ENCODE results near the gene CCDC152. TPM values are rescaled to one million over a fixed set of nuclear protein-coding genes. Genes with fewer than 3 reads are reported as not detected.
"Not testable (repeated sequence)": the region's sequence is repeated elsewhere in the genome, so short reads cannot be mapped to it uniquely, and the experiment has no call there.

The CCDC152 gene
- 10 to 100 TPM; 18.1 to 19.9 TPM for total RNA-seq

GRCh38 chr5:42756606-42757601, at the start of gene CCDC152:
Gene CCDC152, plus strand, starts transcription at chr5:42756818. Its CDS starts 2,304 bp downstream, at chr5:42759122.
- H3K9me3 Mint-ChIP-seq, result no peaks in the 10 kb centered on the region
- peaks cover 9% of the 10 kb centered on the region for H3K4me1 Mint-ChIP-seq
- peak within 1 kb of the TSS; percentile 90 for H3K4me3 Mint-ChIP-seq
- peak within 1 kb of the TSS; percentile 82 for H3K27ac Mint-ChIP-seq
- peaks cover 2% of the 10 kb centered on the region for H3K36me3 Mint-ChIP-seq
- H3K27me3 Mint-ChIP-seq, result peaks cover 3% of the 10 kb centered on the region
- DNase-seq, result peak; percentile 74

GRCh38 chr5:42715785-42716184, 40.8 kb upstream of the CCDC152 start:
- Mint-ChIP-seq H3K4me1 (peaks cover 12% of the 10 kb centered on the region), H3K9me3 (no peaks in the 10 kb centered on the region), H3K4me3 (no peak overlapping the region), H3K27me3 (peaks cover 25% of the 10 kb centered on the region), H3K27ac (no peak overlapping the region), H3K36me3 (no peaks in the 10 kb centered on the region)
- DNase-seq, result no peak

- peaks cover 26% of the 10 kb centered on the region for H3K27me3 Mint-ChIP-seq
Observed at GRCh38 chr5:42718591-42718990, 38.0 kb upstream of the CCDC152 start.

GRCh38 chr5:42719034-42719433, 37.6 kb upstream of the CCDC152 start:
- no peaks in the 10 kb centered on the region for H3K36me3 Mint-ChIP-seq
- no peak for DNase-seq

More at GRCh38 chr5:42718591-42718990, 38.0 kb upstream of the CCDC152 start:
- H3K4me1 Mint-ChIP-seq, result peaks cover 12% of the 10 kb centered on the region
- no peak for DNase-seq
- H3K27ac Mint-ChIP-seq, result no peak overlapping the region
- H3K36me3 Mint-ChIP-seq, result no peaks in the 10 kb centered on the region
- H3K9me3 Mint-ChIP-seq, result no peaks in the 10 kb centered on the region
- no peak overlapping the region for H3K4me3 Mint-ChIP-seq

GRCh38 chr5:42720251-42720650, 36.4 kb upstream of the CCDC152 start:
- Mint-ChIP-seq H3K36me3 (no peaks in the 10 kb centered on the region), H3K9me3 (no peaks in the 10 kb centered on the region), H3K27me3 (peaks cover 25% of the 10 kb centered on the region), H3K27ac (no peak overlapping the region), H3K4me1 (peaks cover 12% of the 10 kb centered on the region), H3K4me3 (no peak overlapping the region)
- DNase-seq, result no peak

More at GRCh38 chr5:42719034-42719433, 37.6 kb upstream of the CCDC152 start:
- peaks cover 12% of the 10 kb centered on the region for H3K4me1 Mint-ChIP-seq
- H3K27me3 Mint-ChIP-seq, result peaks cover 23% of the 10 kb centered on the region
- H3K27ac Mint-ChIP-seq, result no peak overlapping the region
- H3K9me3 Mint-ChIP-seq, result no peaks in the 10 kb centered on the region
- H3K4me3 Mint-ChIP-seq, result no peak overlapping the region

GRCh38 chr5:42721484-42721883, 35.1 kb upstream of the CCDC152 start:
- H3K27me3 Mint-ChIP-seq, result peaks cover 23% of the 10 kb centered on the region

GRCh38 chr5:42734531-42735058, 22.0 kb upstream of the CCDC152 start:
- H3K27ac Mint-ChIP-seq, H3K4me3 Mint-ChIP-seq, H3K4me1 Mint-ChIP-seq, DNase-seq, H3K36me3 Mint-ChIP-seq, H3K27me3 Mint-ChIP-seq, H3K9me3 Mint-ChIP-seq: not testable (repeated sequence)

More at GRCh38 chr5:42721484-42721883, 35.1 kb upstream of the CCDC152 start:
- H3K36me3 Mint-ChIP-seq, result no peaks in the 10 kb centered on the region
- DNase-seq, result no peak
- no peak overlapping the region for H3K4me3 Mint-ChIP-seq
- H3K27ac Mint-ChIP-seq, result no peak overlapping the region
- H3K9me3 Mint-ChIP-seq, result no peaks in the 10 kb centered on the region
- peaks cover 12% of the 10 kb centered on the region for H3K4me1 Mint-ChIP-seq

GRCh38 chr5:42740920-42741319, 15.7 kb upstream of the CCDC152 start:
- Mint-ChIP-seq H3K9me3 (no peaks in the 10 kb centered on the region), H3K4me1 (no peaks in the 10 kb centered on the region), H3K4me3 (no peak overlapping the region), H3K36me3 (no peaks in the 10 kb centered on the region), H3K27me3 (no peaks in the 10 kb centered on the region), H3K27ac (no peak overlapping the region)
- DNase-seq, result no peak

- peaks cover 2% of the 10 kb centered on the region for H3K9me3 Mint-ChIP-seq
- no peak for DNase-seq
- H3K27me3 Mint-ChIP-seq, result no peaks in the 10 kb centered on the region
- H3K27ac Mint-ChIP-seq, result no peak overlapping the region
- H3K4me1 Mint-ChIP-seq, result peaks cover 6% of the 10 kb centered on the region
- H3K4me3 Mint-ChIP-seq, result no peak overlapping the region
- no peaks in the 10 kb centered on the region for H3K36me3 Mint-ChIP-seq
Observed at GRCh38 chr5:42745426-42745825, 11.2 kb upstream of the CCDC152 start.

- no peak overlapping the region for H3K4me3 Mint-ChIP-seq
- no peaks in the 10 kb centered on the region for H3K36me3 Mint-ChIP-seq
- H3K27ac Mint-ChIP-seq, result no peak overlapping the region
- H3K27me3 Mint-ChIP-seq, result no peaks in the 10 kb centered on the region
- no peak for DNase-seq
- peaks cover 2% of the 10 kb centered on the region for H3K9me3 Mint-ChIP-seq
- peaks cover 6% of the 10 kb centered on the region for H3K4me1 Mint-ChIP-seq
Observed at GRCh38 chr5:42745856-42746255, 10.8 kb upstream of the CCDC152 start.

- Mint-ChIP-seq H3K9me3 (peaks cover 2% of the 10 kb centered on the region), H3K27ac (no peak overlapping the region), H3K4me3 (no peak overlapping the region), H3K27me3 (no peaks in the 10 kb centered on the region), H3K4me1 (peaks cover 6% of the 10 kb centered on the region), H3K36me3 (no peaks in the 10 kb centered on the region)
- no peak for DNase-seq
Observed at GRCh38 chr5:42749020-42749419, 7.6 kb upstream of the CCDC152 start.

GRCh38 chr5:42750507-42750906, 6.1 kb upstream of the CCDC152 start:
- Mint-ChIP-seq H3K4me1 (peaks cover 6% of the 10 kb centered on the region), H3K9me3 (peaks cover 2% of the 10 kb centered on the region), H3K36me3 (no peaks in the 10 kb centered on the region), H3K27me3 (no peaks in the 10 kb centered on the region), H3K4me3 (no peak overlapping the region), H3K27ac (no peak overlapping the region)
- no peak for DNase-seq

- Mint-ChIP-seq H3K9me3 (peaks cover 2% of the 10 kb centered on the region), H3K27ac (no peak overlapping the region), H3K4me1 (peaks cover 6% of the 10 kb centered on the region), H3K36me3 (no peaks in the 10 kb centered on the region), H3K27me3 (no peaks in the 10 kb centered on the region), H3K4me3 (no peak overlapping the region)
- DNase-seq, result no peak
Observed at GRCh38 chr5:42751044-42751443, 5.6 kb upstream of the CCDC152 start.

- DNase-seq, result no peak
- H3K9me3 Mint-ChIP-seq, result peaks cover 2% of the 10 kb centered on the region
- no peaks in the 10 kb centered on the region for H3K27me3 Mint-ChIP-seq
- no peak overlapping the region for H3K4me3 Mint-ChIP-seq
- no peaks in the 10 kb centered on the region for H3K36me3 Mint-ChIP-seq
- no peak overlapping the region for H3K27ac Mint-ChIP-seq
- peaks cover 9% of the 10 kb centered on the region for H3K4me1 Mint-ChIP-seq
Observed at GRCh38 chr5:42753099-42753498, 3.5 kb upstream of the CCDC152 start.

GRCh38 chr5:42759456-42759855, 2.8 kb downstream of the CCDC152 start:
- Mint-ChIP-seq H3K27ac (no peak overlapping the region), H3K9me3 (no peaks in the 10 kb centered on the region), H3K36me3 (peaks cover 6% of the 10 kb centered on the region), H3K27me3 (peaks cover 3% of the 10 kb centered on the region), H3K4me1 (peaks cover 9% of the 10 kb centered on the region), H3K4me3 (no peak overlapping the region)
- DNase-seq, result no peak

All from activated naive CD8-positive, alpha-beta T cell treated with anti-CD3 and anti-CD28 coated beads for 36 hours (primary cell).